HUES48 (cell line): ENCODE data around the gene UBTD1.
A peak's percentile ranks its signal among the peaks of the same experiment; 100 is the strongest.

Experiments
- H3K27ac ChIP-seq: one replicate; pipeline ENCODE4 v1.7.0; 2013; ENCODE audit warnings: low read depth, low read length, inconsistent platforms
- H3K27me3 ChIP-seq: 2 replicates; pipeline ENCODE4 v1.6.1; 2013; ENCODE audit warnings: mild to moderate bottlenecking, low read length; ENCODE audit not compliant: control insufficient read depth, insufficient read depth
- H3K36me3 ChIP-seq: 2 replicates; pipeline ENCODE4 v1.6.1; 2013; ENCODE audit warnings: low read length; ENCODE audit not compliant: control insufficient read depth, insufficient read depth
- H3K4me1 ChIP-seq: 2 replicates; pipeline ENCODE4 v1.6.1; 2013; ENCODE audit warnings: mild to moderate bottlenecking, low read length; ENCODE audit not compliant: control insufficient read depth, insufficient read depth
- H3K4me3 ChIP-seq: 2 replicates; pipeline ENCODE4 v1.5.1; 2013; ENCODE audit warnings: mild to moderate bottlenecking, low read depth, low read length
- H3K9ac ChIP-seq: 2 replicates; pipeline ENCODE4 v1.6.1; 2013; ENCODE audit warnings: mild to moderate bottlenecking, low read depth, low read length, moderate library complexity
- H3K9me3 ChIP-seq: 2 replicates; pipeline ENCODE4 v1.6.1; 2013; ENCODE audit warnings: low read length; ENCODE audit not compliant: control insufficient read depth, insufficient read depth

The UBTD1 gene

GRCh38 chr10:97500297-97500575 is 1.5 kb downstream of the UBTD1 start:
- peaks cover 30% of the 10 kb centered on the region for H3K4me1 ChIP-seq
- 0 out of 2 replicates have a peak, but pooled peaks cover 3% of the 10 kb centered on the region for H3K36me3 ChIP-seq
- H3K9ac ChIP-seq: no peak overlapping the region
- peaks cover 20% of the 10 kb centered on the region for H3K27me3 ChIP-seq
- peak overlapping the region; percentile 98 for H3K4me3 ChIP-seq
- H3K27ac ChIP-seq: no peak overlapping the region
- H3K9me3 ChIP-seq: no peaks in the 10 kb centered on the region

DNA sequence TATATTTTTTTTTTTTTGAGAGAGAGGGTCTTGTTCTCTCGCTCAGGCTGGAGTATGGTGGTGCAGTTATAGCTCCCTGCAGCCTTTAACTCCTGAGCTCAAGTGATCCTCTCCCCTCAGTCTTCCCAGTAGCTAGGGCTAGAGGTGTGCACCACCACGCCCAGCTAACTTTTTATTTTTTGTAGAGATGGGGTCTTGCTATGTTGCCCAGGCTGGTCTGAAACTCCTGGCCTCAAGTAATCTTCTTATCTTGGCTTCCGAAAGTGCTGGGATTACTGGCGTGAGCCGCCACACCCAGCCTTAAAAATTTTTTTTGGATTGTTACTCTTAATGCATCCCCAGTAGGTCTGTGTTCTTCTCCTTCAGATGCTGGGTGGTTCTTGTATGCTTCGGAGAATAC is 4.2 kb downstream of the UBTD1 start:
- Histone ChIP-seq H3K27ac (no peak overlapping the region), H3K27me3 (peaks cover 20% of the 10 kb centered on the region), H3K9ac (no peak overlapping the region), H3K36me3 (no peaks in the 10 kb centered on the region), H3K4me1 (peaks cover 10% of the 10 kb centered on the region), H3K4me3 (no peak overlapping the region), H3K9me3 (no peaks in the 10 kb centered on the region)

DNA sequence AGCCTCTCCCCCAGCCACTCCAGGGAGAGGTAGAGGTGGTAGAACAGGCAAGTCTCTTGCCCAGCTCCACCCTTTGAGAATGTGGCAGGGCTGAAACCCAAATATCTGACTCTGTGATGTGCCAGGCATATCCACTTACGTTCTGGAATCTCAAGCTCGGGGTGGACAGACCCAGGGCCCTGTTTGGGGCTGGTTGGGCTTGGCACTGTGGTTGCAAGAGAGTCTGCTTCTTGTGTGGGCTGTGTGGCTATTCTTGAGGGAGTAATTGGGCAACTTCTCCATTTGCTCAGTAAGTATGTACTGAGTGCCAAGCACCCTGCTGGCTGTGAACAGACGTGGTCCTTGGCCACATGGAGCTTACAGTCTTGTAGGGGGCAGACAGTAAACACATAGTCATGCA is 4.7 kb downstream of the UBTD1 start:
- no peak overlapping the region for H3K27ac ChIP-seq
- H3K9ac ChIP-seq: no peak overlapping the region
- no peaks in the 10 kb centered on the region for H3K36me3 ChIP-seq
- no peak overlapping the region for H3K4me3 ChIP-seq
- peaks cover 20% of the 10 kb centered on the region for H3K27me3 ChIP-seq
- no peaks in the 10 kb centered on the region for H3K9me3 ChIP-seq
- peaks cover 14% of the 10 kb centered on the region for H3K4me1 ChIP-seq

- H3K9me3 ChIP-seq: no peaks in the 10 kb centered on the region
- no peak overlapping the region for H3K9ac ChIP-seq
- H3K36me3 ChIP-seq: no peaks in the 10 kb centered on the region
- peaks cover 16% of the 10 kb centered on the region for H3K4me1 ChIP-seq
- no peak overlapping the region for H3K4me3 ChIP-seq
- no peak overlapping the region for H3K27ac ChIP-seq
- peaks cover 13% of the 10 kb centered on the region for H3K27me3 ChIP-seq
Observed at GRCh38 chr10:97505152-97505551, 6.4 kb downstream of the UBTD1 start.

DNA sequence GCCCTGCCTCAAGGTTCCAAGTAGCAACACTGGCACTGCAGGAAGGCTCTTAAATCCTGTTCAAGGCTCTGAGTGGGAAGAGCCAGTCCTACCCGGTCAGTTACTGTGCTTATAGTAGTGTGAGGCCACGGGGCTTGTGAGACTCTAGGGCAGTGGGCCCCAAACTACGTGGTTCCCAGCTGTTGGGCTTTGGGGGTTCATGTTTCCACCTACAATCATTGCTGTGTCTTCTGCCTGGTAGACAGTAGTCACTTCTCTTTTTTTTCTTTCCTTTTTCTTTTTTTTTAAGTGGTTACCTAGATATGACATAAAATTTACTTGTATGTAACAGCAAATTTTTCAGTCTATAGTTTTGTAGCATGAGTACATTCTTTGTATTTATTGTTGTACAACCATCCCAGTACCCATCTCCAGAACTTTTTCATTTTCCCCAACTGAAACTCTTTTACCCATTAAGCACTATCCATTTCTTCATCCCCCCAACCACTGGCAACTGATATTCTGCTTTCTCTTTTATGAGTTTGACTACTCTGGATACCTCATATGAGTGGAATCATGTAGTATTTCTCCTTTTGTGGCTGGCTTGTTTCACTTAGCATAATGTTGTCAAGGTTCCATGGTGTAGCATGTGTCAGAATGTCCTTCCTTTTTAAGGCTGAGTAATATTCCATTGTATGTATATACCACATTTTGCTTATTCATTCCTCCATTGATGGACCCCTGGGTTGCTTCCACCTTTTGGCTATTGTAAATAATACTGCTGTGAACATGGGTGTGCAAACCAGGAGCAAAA is 7.7 kb downstream of the UBTD1 start:
- Histone ChIP-seq H3K4me1 (peaks cover 12% of the 10 kb centered on the region), H3K36me3 (no peaks in the 10 kb centered on the region), H3K27me3 (0 out of 2 replicates have a peak, but pooled peaks cover 2% of the 10 kb centered on the region), H3K9ac (no peak overlapping the region), H3K9me3 (no peaks in the 10 kb centered on the region), H3K4me3 (no peak overlapping the region), H3K27ac (no peak overlapping the region)

DNA sequence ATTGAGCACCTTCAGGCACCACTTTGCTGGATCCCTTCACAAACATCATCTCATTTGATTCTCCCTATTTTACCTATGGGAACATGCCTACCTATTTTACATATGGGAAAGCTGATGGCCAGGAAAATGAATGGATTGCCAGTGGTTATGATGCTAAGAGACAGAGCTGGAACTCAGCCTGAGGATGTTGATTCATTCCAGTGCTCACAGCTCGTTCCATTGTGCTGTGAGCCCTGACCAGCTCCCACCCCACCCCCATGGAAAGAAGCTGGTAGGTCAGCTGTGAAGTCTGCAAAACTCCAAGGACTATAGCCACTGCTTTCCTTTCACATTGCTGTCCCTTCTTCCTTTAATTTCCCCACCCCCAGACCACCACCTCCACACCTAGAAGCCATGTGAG is 9.6 kb downstream of the UBTD1 start:
- Histone ChIP-seq H3K27me3 (no peaks in the 10 kb centered on the region), H3K4me3 (no peak overlapping the region), H3K27ac (no peak overlapping the region), H3K36me3 (no peaks in the 10 kb centered on the region), H3K9me3 (no peaks in the 10 kb centered on the region), H3K4me1 (peaks cover 12% of the 10 kb centered on the region), H3K9ac (no peak overlapping the region)

GRCh38 chr10:97509120-97509680 is 10.5 kb downstream of the UBTD1 start:
- H3K4me1 ChIP-seq: peaks cover 12% of the 10 kb centered on the region
- no peak overlapping the region for H3K4me3 ChIP-seq
- H3K27me3 ChIP-seq: no peaks in the 10 kb centered on the region
- H3K36me3 ChIP-seq: no peaks in the 10 kb centered on the region
- no peaks in the 10 kb centered on the region for H3K9me3 ChIP-seq
- H3K27ac ChIP-seq: no peak overlapping the region
- no peak overlapping the region for H3K9ac ChIP-seq

DNA sequence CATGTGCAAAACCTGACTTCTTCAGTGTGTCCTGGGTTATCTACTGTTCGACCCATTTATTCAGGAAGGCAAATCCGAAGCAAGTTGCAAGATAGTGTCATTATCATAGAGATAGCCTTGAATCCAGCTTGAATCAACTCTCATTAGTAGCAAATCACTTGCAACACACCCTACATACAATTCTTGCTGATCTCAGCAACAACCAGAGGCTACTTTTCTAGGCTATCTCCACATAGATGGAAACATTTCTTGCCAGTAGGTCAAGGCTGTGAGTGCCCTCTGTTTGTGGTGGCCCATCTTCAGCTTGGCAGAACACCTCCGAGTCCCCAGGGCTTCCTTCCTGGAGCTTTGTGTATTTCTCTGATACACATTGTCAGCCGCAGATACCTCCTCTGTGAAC is 12.0 kb downstream of the UBTD1 start:
- H3K4me3 ChIP-seq: no peak overlapping the region
- no peak overlapping the region for H3K27ac ChIP-seq

DNA sequence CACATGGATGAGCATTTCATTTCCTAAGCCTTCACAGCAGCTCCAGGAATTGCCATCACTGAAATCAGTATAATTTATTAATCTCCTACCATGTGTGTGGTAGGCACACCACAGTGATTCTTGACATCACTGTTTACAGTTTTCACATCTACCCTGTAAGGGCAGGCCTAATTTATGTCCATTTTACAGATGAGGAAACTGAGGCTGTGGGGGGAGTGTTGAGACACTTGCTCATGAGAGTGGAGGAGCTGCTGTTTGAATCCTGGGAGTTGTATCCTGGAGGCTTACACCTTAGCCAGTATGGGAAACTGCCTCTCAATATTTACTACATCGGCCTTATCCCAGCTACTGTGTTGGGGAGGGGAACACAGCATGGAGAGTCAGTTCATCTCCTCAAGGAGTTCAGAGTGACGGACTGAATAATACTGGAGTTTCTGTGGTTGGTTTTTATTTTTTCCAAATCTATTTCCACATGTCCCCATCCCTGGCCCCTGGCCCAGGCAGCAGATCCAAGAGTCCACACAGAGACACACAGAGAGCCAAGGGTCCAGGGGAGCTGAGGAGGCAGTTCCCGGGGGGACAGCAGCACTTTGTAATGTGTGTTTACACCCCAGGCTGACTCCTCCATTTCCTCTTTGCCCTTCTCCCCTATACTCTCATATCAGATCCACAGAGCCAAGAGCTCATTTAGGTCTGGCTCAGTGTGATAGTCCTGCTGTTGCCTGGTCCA is 13.2 kb downstream of the UBTD1 start:
- H3K9me3 ChIP-seq: no peaks in the 10 kb centered on the region

More for the DNA sequence above, 12.0 kb downstream of the UBTD1 start:
- Histone ChIP-seq H3K9me3 (no peaks in the 10 kb centered on the region), H3K36me3 (no peaks in the 10 kb centered on the region), H3K9ac (no peak overlapping the region), H3K4me1 (peaks cover 12% of the 10 kb centered on the region), H3K27me3 (no peaks in the 10 kb centered on the region)

DNA sequence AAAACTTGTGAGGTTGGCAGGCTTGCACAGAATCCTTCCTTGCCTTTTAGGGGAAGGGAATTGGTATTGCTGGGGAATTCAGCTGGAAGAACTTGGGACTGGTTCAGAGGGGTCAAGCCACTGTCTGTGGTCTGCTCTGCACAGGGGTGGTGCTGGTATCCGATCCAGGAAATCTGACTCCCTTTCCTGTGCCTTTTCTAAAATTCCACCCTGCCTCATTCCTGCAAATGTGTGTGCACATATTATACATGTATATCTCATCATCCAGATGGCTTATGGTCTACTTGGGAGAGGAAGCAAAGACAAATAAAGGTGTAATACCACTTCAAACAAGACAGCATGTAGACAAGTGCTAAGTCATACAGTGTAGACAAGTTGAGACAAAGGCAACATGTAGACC is 14.3 kb downstream of the UBTD1 start:
- Histone ChIP-seq H3K36me3 (no peaks in the 10 kb centered on the region), H3K4me1 (peaks cover 14% of the 10 kb centered on the region), H3K27me3 (no peaks in the 10 kb centered on the region), H3K4me3 (no peak overlapping the region), H3K9ac (no peak overlapping the region), H3K27ac (no peak overlapping the region), H3K9me3 (no peaks in the 10 kb centered on the region)

More for the DNA sequence above, 13.2 kb downstream of the UBTD1 start:
- Histone ChIP-seq H3K4me1 (peaks cover 12% of the 10 kb centered on the region), H3K9ac (no peak overlapping the region), H3K27me3 (no peaks in the 10 kb centered on the region), H3K27ac (no peak overlapping the region), H3K4me3 (no peak overlapping the region), H3K36me3 (no peaks in the 10 kb centered on the region)

DNA sequence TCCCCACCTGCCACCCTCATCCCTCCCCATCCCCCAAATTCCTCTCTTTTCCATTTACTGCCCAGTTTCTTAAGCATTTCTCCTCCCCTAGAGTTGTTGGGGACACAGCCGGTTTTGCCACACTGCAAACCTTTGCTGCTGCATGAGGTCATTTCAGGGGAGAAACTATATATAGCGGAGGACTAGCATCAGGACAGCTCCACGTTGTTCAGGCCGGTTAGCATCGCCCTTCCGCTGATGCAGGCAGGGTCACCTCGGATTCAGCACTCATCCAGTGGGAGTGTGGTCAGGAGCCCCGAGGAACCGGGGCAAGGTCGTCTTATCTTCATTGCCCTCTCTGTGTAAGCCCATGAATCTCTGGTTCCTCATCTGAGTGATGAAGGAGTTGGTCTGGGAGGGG is 15.6 kb downstream of the UBTD1 start:
- no peak overlapping the region for H3K27ac ChIP-seq
- no peaks in the 10 kb centered on the region for H3K36me3 ChIP-seq
- no peaks in the 10 kb centered on the region for H3K9me3 ChIP-seq
- H3K9ac ChIP-seq: no peak overlapping the region
- H3K4me3 ChIP-seq: no peak overlapping the region
- H3K27me3 ChIP-seq: no peaks in the 10 kb centered on the region
- peaks cover 18% of the 10 kb centered on the region for H3K4me1 ChIP-seq
